Neural progenitor cell (in vitro differentiated cells): ENCODE data around the gene TMEM269.

Source experiments
- EZH2 ChIP-seq: fragments of 200-600 bp; sonication (generic); IDR thresholded peaks from 2 replicates; pipeline ENCODE4 v1.6.1; 2017; ENCODE audit warnings: antibody characterized with exemption, mild to moderate bottlenecking, moderate library complexity
- TF ChIP-seq, protein P1 (sequence below): fragments of 200-600 bp; sonication (generic); IDR thresholded peaks from 2 replicates; pipeline ENCODE4 v1.5.1; 2017; ENCODE audit warnings: antibody characterized with exemption, mild to moderate bottlenecking

DNA sequence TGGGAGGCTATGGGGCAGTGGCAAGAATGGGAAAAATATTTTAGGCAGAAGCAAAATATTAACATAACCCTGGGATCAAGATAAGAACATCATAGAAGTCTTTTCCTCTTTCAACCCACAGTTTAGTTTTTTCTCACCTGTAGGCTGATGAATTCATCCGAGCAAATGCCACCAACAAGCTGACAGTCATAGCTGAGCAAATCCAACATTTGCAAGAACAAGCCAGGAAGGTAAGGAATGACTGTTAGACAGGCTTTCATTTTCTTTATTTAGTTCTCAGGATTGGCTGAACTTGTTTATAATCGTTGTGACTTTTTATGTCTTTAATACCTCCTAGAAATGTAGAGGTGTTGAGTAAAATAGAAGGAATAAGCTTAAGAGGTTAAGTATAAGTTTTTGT lies 11.4 kb upstream of the TMEM269 start:
- TF ChIP-seq, protein P1, sequence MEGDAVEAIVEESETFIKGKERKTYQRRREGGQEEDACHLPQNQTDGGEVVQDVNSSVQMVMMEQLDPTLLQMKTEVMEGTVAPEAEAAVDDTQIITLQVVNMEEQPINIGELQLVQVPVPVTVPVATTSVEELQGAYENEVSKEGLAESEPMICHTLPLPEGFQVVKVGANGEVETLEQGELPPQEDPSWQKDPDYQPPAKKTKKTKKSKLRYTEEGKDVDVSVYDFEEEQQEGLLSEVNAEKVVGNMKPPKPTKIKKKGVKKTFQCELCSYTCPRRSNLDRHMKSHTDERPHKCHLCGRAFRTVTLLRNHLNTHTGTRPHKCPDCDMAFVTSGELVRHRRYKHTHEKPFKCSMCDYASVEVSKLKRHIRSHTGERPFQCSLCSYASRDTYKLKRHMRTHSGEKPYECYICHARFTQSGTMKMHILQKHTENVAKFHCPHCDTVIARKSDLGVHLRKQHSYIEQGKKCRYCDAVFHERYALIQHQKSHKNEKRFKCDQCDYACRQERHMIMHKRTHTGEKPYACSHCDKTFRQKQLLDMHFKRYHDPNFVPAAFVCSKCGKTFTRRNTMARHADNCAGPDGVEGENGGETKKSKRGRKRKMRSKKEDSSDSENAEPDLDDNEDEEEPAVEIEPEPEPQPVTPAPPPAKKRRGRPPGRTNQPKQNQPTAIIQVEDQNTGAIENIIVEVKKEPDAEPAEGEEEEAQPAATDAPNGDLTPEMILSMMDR: no peak
- TF ChIP-seq EZH2: no peak
